A549 treated with Hydrocortisone at 1 μM for 4 hours (cell line): ENCODE data around the gene RNF111. TPM values are rescaled to one million over a fixed set of nuclear protein-coding genes. Genes with fewer than 3 reads are reported as not detected.

Experiments
- total RNA-seq: library from RNA; stranded (reverse); fragments of 200-300 nt; extraction: Qiagen RNA extraction; gene quantifications from 5 replicates; pipeline ENCODE4 v1.2.3, GENCODE V29; 2022

The RNF111 gene
- total RNA-seq: 18.0 to 24.8 TPM (median 21.4 TPM) in 5 replicates

GRCh38 chr15:58987491-58988005 lies at the start of gene RNF111:
Gene RNF111, plus strand, starts transcription at chr15:58987663. Its CDS starts 43,160 bp downstream, at chr15:59030823.

GRCh38 chr15:59104912-59105732 lies 117.7 kb downstream of the RNF111 start, which contains the start of gene CCNB2:
Gene CCNB2, plus strand, starts transcription at chr15:59105146. Its CDS starts 123 bp downstream, at chr15:59105269.

Other genes with a start within 250 kb of the RNF111 start
- 80.4 to 148 TPM (median 116 TPM) in 5 replicates for gene ADAM10, start 238.0 kb upstream of the RNF111 start, total RNA-seq
- gene MINDY2, start 216.4 kb upstream of the RNF111 start, total RNA-seq: 3.2 to 5.9 TPM (median 4.8 TPM) in 5 replicates
- gene SLTM, start 54.0 kb upstream of the RNF111 start, total RNA-seq: 63.9 to 89.2 TPM (median 68.4 TPM) in 5 replicates
- 93.6 to 104 TPM (median 95.4 TPM) in 5 replicates for gene CCNB2, start 117.5 kb downstream of the RNF111 start, total RNA-seq
- gene LDHAL6B, start 219.2 kb downstream of the RNF111 start, total RNA-seq: not detected in 5 replicates